Subcutaneous abdominal adipose tissue (tissue), 5 donors: Measurements from ENCODE around the gene EFNA3.
"Not testable (repeated sequence)": the region's sequence is repeated elsewhere in the genome, so short reads cannot be mapped to it uniquely, and the experiment has no call there.

ENCODE experiments used
- H3K27ac ChIP-seq: one replicate; pipeline ENCODE4 v1.7.0; 2013; ENCODE audit warnings: low read depth, mild to moderate bottlenecking, inconsistent platforms, low read length, moderate library complexity
- H3K27me3 ChIP-seq, 5 donors: one replicate each; pipeline ENCODE4 v1.7.0; 2013; ENCODE audit warnings: low read length in 5 of 5, inconsistent platforms in 1 of 5; ENCODE audit not compliant: control insufficient read depth in 5 of 5, insufficient read depth in 4 of 5
- H3K36me3 ChIP-seq, 5 donors: one replicate each; pipeline ENCODE4 v1.7.0; 2013; ENCODE audit warnings: low read length in 5 of 5; ENCODE audit not compliant: control insufficient read depth in 5 of 5, insufficient read depth in 5 of 5
- H3K4me1 ChIP-seq, 5 donors: one replicate each; pipeline ENCODE4 v1.7.0; 2013; ENCODE audit warnings: low read length in 5 of 5, mild to moderate bottlenecking in 3 of 5, moderate library complexity in 1 of 5; ENCODE audit not compliant: control insufficient read depth in 5 of 5, insufficient read depth in 5 of 5
- H3K4me3 ChIP-seq, 5 donors: one replicate each; pipeline ENCODE4 v1.7.0; 2013; ENCODE audit warnings: low read length in 5 of 5, low read depth in 1 of 5
- H3K9ac ChIP-seq, 5 donors: one replicate each; pipeline ENCODE4 v1.7.0; 2013; ENCODE audit warnings: low read length in 5 of 5, mild to moderate bottlenecking in 4 of 5, moderate library complexity in 3 of 5
- H3K9me3 ChIP-seq, 5 donors: one replicate each; pipeline ENCODE4 v1.7.0; 2013; ENCODE audit warnings: low read length in 5 of 5; ENCODE audit not compliant: control insufficient read depth in 5 of 5
- donor health status: healthy.
- donor health status: healthy.
- donor health status: healthy.
- donor health status: healthy.
- donor health status: healthy.

The EFNA3 gene

GRCh38 chr1:155110381-155110780 lies 31.7 kb downstream of the EFNA3 start:
- Histone ChIP-seq H3K27ac (no peak overlapping the region), H3K9ac (no peak overlapping the region), H3K9me3 (no peaks in the 10 kb centered on the region), H3K4me1 (peaks cover 5 to 9% (median 7%) of the 10 kb centered on the region in 5 donors), H3K4me3 (no peak overlapping the region), H3K27me3 (no peaks in the 10 kb centered on the region), H3K36me3 (no peaks in the 10 kb centered on the region)

- Histone ChIP-seq H3K4me3 (no peak overlapping the region), H3K9ac (no peak overlapping the region), H3K9me3 (no peaks in the 10 kb centered on the region), H3K27me3 (no peaks in the 10 kb centered on the region), H3K36me3 (no peaks in the 10 kb centered on the region), H3K27ac (no peak overlapping the region), H3K4me1 (peaks cover under 1 to 4% (median 3%) of the 10 kb centered on the region in 5 donors)
Observed at GRCh38 chr1:155110826-155111225, 32.2 kb downstream of the EFNA3 start.

- Histone ChIP-seq H3K27ac (no peak overlapping the region), H3K9ac (no peak overlapping the region), H3K36me3 (no peaks in the 10 kb centered on the region)
Observed at GRCh38 chr1:155113450-155113980, 34.9 kb downstream of the EFNA3 start.

GRCh38 chr1:155116113-155116764 lies 37.6 kb downstream of the EFNA3 start:
- no peak overlapping the region for H3K4me3 ChIP-seq
- H3K9ac ChIP-seq, result no peak overlapping the region
- H3K36me3 ChIP-seq, result no peaks in the 10 kb centered on the region
- H3K4me1 ChIP-seq, result no peaks in the 10 kb centered on the region
- peaks cover 0 to 7% (median 3%) of the 10 kb centered on the region in 5 donors for H3K27me3 ChIP-seq
- no peak overlapping the region for H3K27ac ChIP-seq
- no peaks in the 10 kb centered on the region for H3K9me3 ChIP-seq

More at GRCh38 chr1:155113450-155113980, 34.9 kb downstream of the EFNA3 start:
- Histone ChIP-seq H3K27me3 (peaks cover 0 to 7% (median 3%) of the 10 kb centered on the region in 5 donors), H3K9me3 (no peaks in the 10 kb centered on the region), H3K4me1 (no peaks in the 10 kb centered on the region), H3K4me3 (no peak overlapping the region)

GRCh38 chr1:155117610-155118009 lies 39.0 kb downstream of the EFNA3 start:
- no peaks in the 10 kb centered on the region for H3K36me3 ChIP-seq
- H3K9ac ChIP-seq, result no peak overlapping the region
- H3K9me3 ChIP-seq, result no peaks in the 10 kb centered on the region
- peaks cover 0 to 7% (median 3%) of the 10 kb centered on the region in 5 donors for H3K27me3 ChIP-seq
- no peaks in the 10 kb centered on the region for H3K4me1 ChIP-seq
- H3K27ac ChIP-seq, result no peak overlapping the region
- H3K4me3 ChIP-seq, result no peak overlapping the region

- not testable (repeated sequence) for H3K27ac ChIP-seq, H3K9ac ChIP-seq, H3K4me3 ChIP-seq, H3K9me3 ChIP-seq, H3K36me3 ChIP-seq, H3K4me1 ChIP-seq, H3K27me3 ChIP-seq
Observed at GRCh38 chr1:155118090-155118489, 39.5 kb downstream of the EFNA3 start.

GRCh38 chr1:155120253-155120652 lies 41.6 kb downstream of the EFNA3 start:
- Histone ChIP-seq H3K9me3 (no peaks in the 10 kb centered on the region), H3K36me3 (no peaks in the 10 kb centered on the region), H3K9ac (no peak overlapping the region), H3K4me1 (peaks cover 0 to 14% (median 0%) of the 10 kb centered on the region in 5 donors), H3K4me3 (no peak overlapping the region), H3K27ac (no peak overlapping the region), H3K27me3 (peaks cover 0 to 7% (median 3%) of the 10 kb centered on the region in 5 donors)

- Histone ChIP-seq H3K4me1 (peaks cover 0 to 24% (median 7%) of the 10 kb centered on the region in 5 donors), H3K9me3 (no peaks in the 10 kb centered on the region), H3K4me3 (no peak overlapping the region), H3K27ac (no peak overlapping the region), H3K9ac (no peak overlapping the region), H3K36me3 (no peaks in the 10 kb centered on the region), H3K27me3 (peaks cover 0 to 7% (median 3%) of the 10 kb centered on the region in 5 donors)
Observed at GRCh38 chr1:155121249-155121648, 42.6 kb downstream of the EFNA3 start.

GRCh38 chr1:155122308-155122707 lies 43.7 kb downstream of the EFNA3 start:
- H3K36me3 ChIP-seq, result no peaks in the 10 kb centered on the region
- no peak overlapping the region for H3K9ac ChIP-seq
- H3K4me3 ChIP-seq, result no peak overlapping the region
- no peaks in the 10 kb centered on the region for H3K9me3 ChIP-seq
- no peaks in the 10 kb centered on the region for H3K27me3 ChIP-seq
- H3K4me1 ChIP-seq, result peaks cover 2 to 35% (median 17%) of the 10 kb centered on the region in 5 donors
- H3K27ac ChIP-seq, result no peak overlapping the region

GRCh38 chr1:155123801-155124200 lies 45.2 kb downstream of the EFNA3 start:
- H3K9me3 ChIP-seq, result no peaks in the 10 kb centered on the region
- no peaks in the 10 kb centered on the region for H3K36me3 ChIP-seq
- H3K9ac ChIP-seq, result no peak overlapping the region
- H3K27me3 ChIP-seq, result peaks cover 0 to 3% (median 2%) of the 10 kb centered on the region in 5 donors
- H3K4me3 ChIP-seq, result no peak overlapping the region
- no peak overlapping the region for H3K27ac ChIP-seq
- H3K4me1 ChIP-seq, result peaks cover 2 to 47% (median 30%) of the 10 kb centered on the region in 5 donors
